Ovary (tissue), 9 donors: ENCODE results near the gene POLR3GL. TPM values are rescaled to one million over a fixed set of nuclear protein-coding genes. Genes with fewer than 3 reads are reported as not detected.

Experiments
- DNase-seq, 5 donors: peaks; one replicate each; pipeline ENCODE4 v3.0.0-alpha.2; 2019 to 2020
- H3K27ac ChIP-seq, 2 donors: fragments of 200-600 bp; one replicate each; pipeline versions ENCODE4 v1.5.1 to v1.8.0; 2019 to 2022
- H3K27me3 ChIP-seq: fragments of 200-600 bp; one replicate; pipeline ENCODE4 v1.8.0; 2022
- H3K36me3 ChIP-seq: fragments of 200-600 bp; sonication (generic); one replicate; pipeline ENCODE4 v1.5.1; 2019
- H3K4me1 ChIP-seq: one replicate; pipeline ENCODE4 v1.8.1; 2013; ENCODE audit warnings: mild to moderate bottlenecking, moderate library complexity; ENCODE audit not compliant: insufficient read depth
- H3K4me3 ChIP-seq: fragments of 200-600 bp; sonication (generic); one replicate; pipeline ENCODE4 v1.5.1; 2017
- H3K9me3 ChIP-seq, 2 donors: fragments of 200-600 bp in 1 of 2; sonication (generic) in 1 of 2; one replicate each; pipeline versions ENCODE4 v1.5.1 to v1.8.1; 2013 to 2019; ENCODE audit warnings: mild to moderate bottlenecking in 1 of 2, moderate library complexity in 1 of 2
- CTCF ChIP-seq, 3 donors: fragments of 450-650 bp in 2 of 3; fragments of 200-600 bp in 1 of 3; IDR thresholded peaks; one replicate each; pipeline versions ENCODE4 v1.5.1 to v1.8.0; 2016 to 2022; ENCODE audit warnings: antibody characterized with exemption in 3 of 3, mild to moderate bottlenecking in 1 of 3
- EP300 ChIP-seq: sonication (generic); formaldehyde crosslinking; IDR thresholded peaks from one replicate; pipeline ENCODE4 v1.6.1; 2017; ENCODE audit warnings: antibody characterized with exemption
- POLR2A ChIP-seq: fragments of 450-650 bp; IDR thresholded peaks from one replicate; pipeline ENCODE4 v1.6.1; 2017; ENCODE audit warnings: antibody characterized with exemption, mild to moderate bottlenecking, moderate library complexity
- WGBS, 3 donors: extraction: QIAGEN DNeasy Blood & Tissue Kit in 1 of 3; methylation state at CpG; one replicate each; pipeline versions ENCODE4 v1.1.5 to v1.1.7; 2013 to 2017; 5-methylcytosine and 5-hydroxymethylcytosine counted together
- intact Hi-C, 4 donors: fragments of 100-400 bp; cut with DNase I; formaldehyde crosslinking; loops; one replicate each; pipeline versions ENCODE4 v1.11.0 to v1.15.1; 2022 to 2023
- polyA plus RNA-seq, 2 donors: library from polyadenylated mRNA; stranded (reverse); fragments of 200-250 nt in 1 of 2; fragments of 350-450 nt in 1 of 2; fragmentation: Illumina TruSeq in 1 of 2; extraction: RNeasy Lipid Tissue Mini Kit (QIAGEN cat#74804) in 1 of 2; gene quantifications; one replicate each; pipeline ENCODE4 v1.2.3, GENCODE V29; 2013 to 2014
- total RNA-seq, 7 donors: library from RNA; depleted of rRNA in 2 of 7; stranded (reverse); fragments of >200 nt in 2 of 7; fragmentation: NEBNext Ultra II Directional in 3 of 7; extraction: Animal tissue kit (Norgen Biotek cat#: 25700) in 3 of 7; gene quantifications; one replicate each; pipeline versions ENCODE4 v1.1.0 to v1.2.4, GENCODE V29; 2016 to 2023
- donor health status: DM: no; HTN: no; CAD: no; lungs with moderate emphysema.
- donor health status: DM: no; HTN: no; CAD: no.
- donor health status: Bipolar disorder and iron deficiency.
- donor health status: DM: yes; HTN: yes; CAD: no.
- donor health status: DM: no; HTN: no; CAD: no.
- donor health status: DM: yes; HTN: yes; CAD: no.

Gene POLR3GL
- total and polyA plus RNA-seq, 9 donors: 16.7 to 51.4 (median 26.9) TPM

GRCh38 chr1:145997718-145998023 lies 33.2 kb downstream of the POLR3GL start:
- intact Hi-C loops: no loop called here
- TF ChIP-seq EP300 (no peak), POLR2A (no peak), CTCF (IDR thresholded peaks at IDR 0.05) (no peak)
- H3K27ac ChIP-seq: peak overlapping the region; percentile 74 to 86

GRCh38 chr1:145999321-146000024 lies 35.0 kb downstream of the POLR3GL start:
- peak overlapping the region; percentile 37 to 74 for H3K27ac ChIP-seq
- WGBS, 3 donors: 10 to 13% (median 11%) methylated on average over 5 of the region's 5 CpGs
- no peaks in the 10 kb centered on the region for H3K9me3 ChIP-seq
- peaks cover under 1% of the 10 kb centered on the region for H3K36me3 ChIP-seq
- H3K27me3 ChIP-seq: no peaks in the 10 kb centered on the region
- peak overlapping the region; percentile 18 for H3K4me3 ChIP-seq
- intact Hi-C loops: loop anchor here in 2 of 4 donors (2.0 to 10.0 kb wide), 2 partner anchors 19 to 105 kb away; no protein-coding TSS in a partner anchor
- no peak for TF ChIP-seq POLR2A
- no peak for TF ChIP-seq CTCF (IDR thresholded peaks at IDR 0.05)
- TF ChIP-seq EP300: no peak
- peaks cover 5% of the 10 kb centered on the region for H3K4me1 ChIP-seq
- DNase-seq: peak; percentile 51 to 64 (median 57)

More at GRCh38 chr1:145997718-145998023, 33.2 kb downstream of the POLR3GL start:
- peak in 1 of 5 donors; percentile 36 for DNase-seq
- peaks cover 9% of the 10 kb centered on the region for H3K4me1 ChIP-seq
- peak overlapping the region; percentile 83 for H3K4me3 ChIP-seq
- H3K36me3 ChIP-seq: peaks cover 4% of the 10 kb centered on the region
- no peaks in the 10 kb centered on the region for H3K9me3 ChIP-seq
- WGBS, 3 donors: 34 to 35% (median 35%) methylated on average over 3 of the region's 3 CpGs
- H3K27me3 ChIP-seq: no peaks in the 10 kb centered on the region

- H3K9me3 ChIP-seq: no peaks in the 10 kb centered on the region
- no peak overlapping the region for H3K4me3 ChIP-seq
- TF ChIP-seq EP300 (no peak), POLR2A (no peak)
- 91 to 94% (median 93%) methylated on average over 2 of the region's 2 CpGs for WGBS, 3 donors
- peaks cover 5% of the 10 kb centered on the region for H3K4me1 ChIP-seq
- DNase-seq: no peak
- intact Hi-C loops: loop anchor here in 2 of 4 donors (2.0 to 10.0 kb wide), 2 partner anchors 21 to 107 kb away; no protein-coding TSS in a partner anchor
- H3K27ac ChIP-seq: no peak overlapping the region
- H3K36me3 ChIP-seq: no peaks in the 10 kb centered on the region
- no peaks in the 10 kb centered on the region for H3K27me3 ChIP-seq
Observed at GRCh38 chr1:146001709-146002108, 37.2 kb downstream of the POLR3GL start.

- Histone ChIP-seq H3K4me1 (peaks cover 4% of the 10 kb centered on the region), H3K9me3 (no peaks in the 10 kb centered on the region), H3K36me3 (no peaks in the 10 kb centered on the region), H3K27ac (no peak overlapping the region), H3K4me3 (no peak overlapping the region), H3K27me3 (no peaks in the 10 kb centered on the region)
- WGBS, 3 donors: 83 to 86% (median 86%) methylated on average over 8 of the region's 8 CpGs
- intact Hi-C loops: loop anchor here in 3 of 4 donors (1.0 to 10.0 kb wide), 4 partner anchors 29 to 113 kb away; no protein-coding TSS in a partner anchor
- no peak for TF ChIP-seq EP300
- no peak for TF ChIP-seq POLR2A
- TF ChIP-seq CTCF (IDR thresholded peaks at IDR 0.05): no peak
- no peak for DNase-seq
Observed at GRCh38 chr1:146007489-146008133, 43.1 kb downstream of the POLR3GL start.
